GM12873 (cell line): Measurements from ENCODE around the gene SERPING1.

ENCODE experiments used
- CTCF ChIP-seq: IDR thresholded peaks from 2 replicates; pipeline ENCODE4 v1.5.1; 2012; ENCODE audit warnings: low read depth, mild to moderate bottlenecking, moderate library complexity, low read length, control low read depth; ENCODE audit not compliant: insufficient read depth; ENCODE audit errors: missing control alignments

The SERPING1 gene

GRCh38 chr11:57597461-57597915 lies at the start of gene SERPING1:
TSS of gene SERPING1 (plus strand) at chr11:57597685. CDS start at chr11:57598271, 586 bp downstream.
- TF ChIP-seq CTCF, result no peak

GRCh38 chr11:57547854-57548377 lies 49.6 kb upstream of the SERPING1 start:
- TF ChIP-seq CTCF, result no peak

GRCh38 chr11:57549983-57550382 lies 47.5 kb upstream of the SERPING1 start:
- TF ChIP-seq CTCF, result no peak

- no peak for TF ChIP-seq CTCF
Observed at GRCh38 chr11:57551941-57552340, 45.5 kb upstream of the SERPING1 start.

- TF ChIP-seq CTCF, result no peak
Observed at GRCh38 chr11:57552479-57552878, 45.0 kb upstream of the SERPING1 start.

GRCh38 chr11:57555393-57555792 lies 42.1 kb upstream of the SERPING1 start:
- no peak for TF ChIP-seq CTCF

- TF ChIP-seq CTCF, result no peak
Observed at GRCh38 chr11:57556041-57556440, 41.4 kb upstream of the SERPING1 start.
